H9 (cell line): ENCODE measurements around the gene JAK1. TPM values are rescaled to one million over a fixed set of nuclear protein-coding genes. Genes with fewer than 3 reads are reported as not detected.

Experiments used
- DNase-seq: peaks from one replicate; pipeline ENCODE4 v3.0.0-alpha.2; 2017
- H2AFZ ChIP-seq: one replicate; pipeline ENCODE4 v1.6.1; 2013; ENCODE audit warnings: mild to moderate bottlenecking, low read length, control low read depth, moderate library complexity
- H2AK5ac ChIP-seq: 2 replicates; pipeline ENCODE4 v1.6.1; 2013; ENCODE audit warnings: low read length, control low read depth, mixed read lengths; ENCODE audit not compliant: insufficient read length
- H2BK120ac ChIP-seq: one replicate; pipeline ENCODE4 v1.6.1; 2013; ENCODE audit warnings: low read depth, mild to moderate bottlenecking, low read length, control low read depth, inconsistent platforms; ENCODE audit not compliant: poor library complexity, severe bottlenecking
- H2BK12ac ChIP-seq: 2 replicates; pipeline ENCODE4 v1.6.1; 2013; ENCODE audit warnings: low read length, control low read depth, mixed read lengths, low read depth; ENCODE audit not compliant: insufficient read length
- H2BK15ac ChIP-seq: 2 replicates; pipeline ENCODE4 v1.6.1; 2013; ENCODE audit warnings: low read depth, low read length, control low read depth
- H2BK20ac ChIP-seq: one replicate; pipeline ENCODE4 v1.6.1; 2013; ENCODE audit warnings: low read depth, mild to moderate bottlenecking, low read length, control low read depth, inconsistent platforms; ENCODE audit not compliant: poor library complexity, severe bottlenecking
- H2BK5ac ChIP-seq: 2 replicates; pipeline ENCODE4 v1.6.1; 2013; ENCODE audit warnings: low read length, control low read depth, mixed read lengths; ENCODE audit not compliant: insufficient read length
- H3K14ac ChIP-seq: 2 replicates; pipeline ENCODE4 v1.6.1; 2013; ENCODE audit warnings: low read length, control low read depth; ENCODE audit not compliant: insufficient read depth
- H3K18ac ChIP-seq: 2 replicates; pipeline ENCODE4 v1.6.1; 2013; ENCODE audit warnings: low read depth, mild to moderate bottlenecking, mixed read lengths, low read length, control low read depth; ENCODE audit not compliant: insufficient read length
- H3K23ac ChIP-seq: 2 replicates; pipeline ENCODE4 v1.6.1; 2013; ENCODE audit warnings: low read length, control low read depth, mixed read lengths, low read depth; ENCODE audit not compliant: insufficient read length
- H3K23me2 ChIP-seq: 2 replicates; pipeline ENCODE4 v1.6.1; 2013; ENCODE audit warnings: low read depth, mild to moderate bottlenecking, mixed read lengths, low read length, control low read depth; ENCODE audit not compliant: insufficient read length, poor library complexity, severe bottlenecking
- H3K27ac ChIP-seq: 2 replicates; pipeline ENCODE4 v1.5.1; 2013; ENCODE audit warnings: low read length, control low read depth, mixed read lengths, low read depth; ENCODE audit not compliant: insufficient read length
- H3K27me3 ChIP-seq: 2 replicates; pipeline ENCODE4 v1.6.1; 2013; ENCODE audit warnings: low read length, control low read depth, inconsistent platforms; ENCODE audit not compliant: insufficient read depth
- H3K4ac ChIP-seq: 2 replicates; pipeline ENCODE4 v1.6.1; 2013; ENCODE audit warnings: low read depth, mild to moderate bottlenecking, control low read depth, inconsistent platforms, low read length, moderate library complexity
- H3K4me1 ChIP-seq: 2 replicates; pipeline ENCODE4 v1.6.1; 2013; ENCODE audit warnings: low read length, control low read depth, inconsistent platforms; ENCODE audit not compliant: insufficient read depth
- H3K4me2 ChIP-seq: 2 replicates; pipeline ENCODE4 v1.6.1; 2013; ENCODE audit warnings: low read length, control low read depth, mixed read lengths; ENCODE audit not compliant: insufficient read length, insufficient read depth
- H3K56ac ChIP-seq: 2 replicates; pipeline ENCODE4 v1.6.1; 2013; ENCODE audit warnings: low read depth, mild to moderate bottlenecking, mixed read lengths, low read length, control low read depth; ENCODE audit not compliant: insufficient read length
- H3K79me1 ChIP-seq: 2 replicates; pipeline ENCODE4 v1.6.1; 2013; ENCODE audit warnings: low read depth, mild to moderate bottlenecking, moderate library complexity, low read length, control low read depth, inconsistent platforms; ENCODE audit not compliant: insufficient read depth, poor library complexity, severe bottlenecking
- H3K79me2 ChIP-seq: 2 replicates; pipeline ENCODE4 v1.6.1; 2013; ENCODE audit warnings: low read length, control low read depth, inconsistent platforms; ENCODE audit not compliant: insufficient read depth
- H3K9ac ChIP-seq: 2 replicates; pipeline ENCODE4 v1.6.1; 2013; ENCODE audit warnings: low read length, control low read depth, mixed read lengths; ENCODE audit not compliant: insufficient read length; ENCODE audit errors: extremely low read depth
- H3K9me3 ChIP-seq: one replicate; pipeline ENCODE4 v1.6.1; 2013; ENCODE audit warnings: low read depth, low read length, inconsistent platforms; ENCODE audit not compliant: control insufficient read depth
- H3T11ph ChIP-seq: one replicate; pipeline ENCODE4 v1.6.1; 2013; ENCODE audit warnings: mild to moderate bottlenecking, low read length, control low read depth, inconsistent platforms
- H4K20me1 ChIP-seq: one replicate; pipeline ENCODE4 v1.6.1; 2013; ENCODE audit not compliant: control insufficient read depth, insufficient read length, insufficient read depth
- H4K5ac ChIP-seq: 2 replicates; pipeline ENCODE4 v1.6.1; 2013; ENCODE audit warnings: low read depth, mild to moderate bottlenecking, mixed read lengths, low read length, control low read depth; ENCODE audit not compliant: insufficient read length
- H4K8ac ChIP-seq: replicated peaks from 2 replicates; pipeline ENCODE4 v1.6.1; 2013; ENCODE audit warnings: low read length, control low read depth, mixed read lengths, low read depth; ENCODE audit not compliant: insufficient read length
- H4K91ac ChIP-seq: 2 replicates; pipeline ENCODE4 v1.6.1; 2013; ENCODE audit warnings: low read depth, mild to moderate bottlenecking, moderate library complexity, mixed read lengths, low read length, control low read depth; ENCODE audit not compliant: insufficient read length
- H3K27ac Mint-ChIP-seq, 3 experiments: 2 replicates in 2 of 3; 3 replicates in 1 of 3; pipeline ENCODE4 v1.8.0; 2020 to 2021; ENCODE audit warnings: mixed read lengths in 3 of 3, mild to moderate bottlenecking in 1 of 3, moderate library complexity in 1 of 3
- H3K27me3 Mint-ChIP-seq: 2 replicates; pipeline ENCODE4 v1.8.0; 2021; ENCODE audit warnings: low read depth, mild to moderate bottlenecking, moderate library complexity, mixed read lengths
- H3K36me3 Mint-ChIP-seq, 3 experiments: 2 replicates in 2 of 3; 3 replicates in 1 of 3; pipeline ENCODE4 v1.8.0; 2020 to 2021; ENCODE audit warnings: low read depth in 3 of 3, mixed read lengths in 3 of 3; ENCODE audit not compliant: insufficient read depth in 1 of 3
- H3K4me1 Mint-ChIP-seq, 2 experiments: 2 replicates each; pipeline ENCODE4 v1.8.0; 2020; ENCODE audit warnings: mixed read lengths in 2 of 2
- H3K4me3 Mint-ChIP-seq, 2 experiments: 2 replicates in 1 of 2; 3 replicates in 1 of 2; pipeline ENCODE4 v1.8.0; 2020 to 2021; ENCODE audit warnings: mild to moderate bottlenecking in 2 of 2, mixed read lengths in 2 of 2, moderate library complexity in 1 of 2
- H3K9me3 Mint-ChIP-seq, 2 experiments: 2 replicates in 1 of 2; 3 replicates in 1 of 2; pipeline ENCODE4 v1.8.0; 2020; ENCODE audit warnings: mild to moderate bottlenecking in 2 of 2, mixed read lengths in 2 of 2, moderate library complexity in 1 of 2
- WGBS: extraction: QIAGEN DNeasy Blood & Tissue Kit; methylation state at CpG from one replicate; pipeline ENCODE4 v1.1.7; 2013; ENCODE audit warnings: missing lambda C conversion rate, low lambda C conversion rate, mixed read lengths; ENCODE audit not compliant: insufficient read length; ENCODE audit errors: extremely low coverage; 5-methylcytosine and 5-hydroxymethylcytosine counted together
- total RNA-seq: library from RNA; stranded (reverse); gene quantifications from 2 replicates; pipeline ENCODE4 v1.2.1, GENCODE V29; 2021
- TF ChIP-seq, protein P1 (sequence below): fragments of 200-600 bp; sonication (generic); conservative IDR thresholded peaks from 3 replicates; pipeline ENCODE4 v1.8.0; 2021; ENCODE audit warnings: antibody characterized with exemption, mild to moderate bottlenecking

Gene JAK1
- total RNA-seq, 1 experiment from 2014 or later = 12.8 TPM

DNA sequence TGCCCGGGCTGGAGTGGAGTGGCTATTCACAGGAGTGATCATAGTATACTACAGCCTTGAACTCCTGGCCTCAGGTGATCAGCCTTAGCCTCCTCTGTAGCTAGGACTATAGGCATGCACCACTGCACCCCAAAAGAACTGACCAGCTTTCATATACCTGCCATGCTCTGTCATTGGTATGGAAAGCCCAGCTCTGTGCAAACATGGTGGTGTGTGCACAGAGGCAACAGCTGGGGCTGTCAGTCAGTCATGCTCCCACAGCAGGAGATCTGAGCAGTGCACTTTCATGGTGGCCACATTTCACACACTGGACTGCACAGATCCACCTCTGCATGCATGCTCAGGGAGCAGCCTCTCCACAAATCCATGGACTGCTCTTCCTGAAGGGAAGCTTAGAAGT is 8.8 kb upstream of the JAK1 start:
- no peak overlapping the region for H3K4me3 Mint-ChIP-seq
- no CpG with 5 or more reads among the region's 1 CpG for WGBS
- peaks cover 6 to 10% of the 10 kb centered on the region in 2 experiments for H3K4me1 Mint-ChIP-seq

More for the DNA sequence above, 8.8 kb upstream of the JAK1 start:
- Histone ChIP-seq H3K4ac (no peak overlapping the region), H3K27me3 (no peaks in the 10 kb centered on the region), H2BK15ac (no peak overlapping the region), H3K27ac (no peak overlapping the region), H2BK5ac (no peak overlapping the region), H2BK120ac (no peak overlapping the region), H3K14ac (no peak overlapping the region), H4K5ac (no peak overlapping the region), H3K23me2 (no peaks in the 10 kb centered on the region), H2AFZ (no peak overlapping the region), H3K4me2 (no peak overlapping the region), H3K23ac (no peak overlapping the region), H4K8ac (no peak overlapping the region), H3K18ac (no peak overlapping the region), H3K79me2 (no peaks in the 10 kb centered on the region), H3K9me3 (no peaks in the 10 kb centered on the region), H3T11ph (no peak overlapping the region), H3K79me1 (no peaks in the 10 kb centered on the region), H3K9ac (no peak overlapping the region), H2BK20ac (no peak overlapping the region), H4K20me1 (no peaks in the 10 kb centered on the region), H4K91ac (no peak overlapping the region), H2BK12ac (no peak overlapping the region), H3K4me1 (peaks cover 12% of the 10 kb centered on the region), H2AK5ac (no peak overlapping the region), H3K56ac (no peak overlapping the region)
- Mint-ChIP-seq H3K27ac (no peak overlapping the region), H3K9me3 (no peaks in the 10 kb centered on the region), H3K27me3 (no peaks in the 10 kb centered on the region; the same call in 1 of the 2 replicates), H3K36me3 (no peaks in the 10 kb centered on the region)
- TF ChIP-seq, protein P1, sequence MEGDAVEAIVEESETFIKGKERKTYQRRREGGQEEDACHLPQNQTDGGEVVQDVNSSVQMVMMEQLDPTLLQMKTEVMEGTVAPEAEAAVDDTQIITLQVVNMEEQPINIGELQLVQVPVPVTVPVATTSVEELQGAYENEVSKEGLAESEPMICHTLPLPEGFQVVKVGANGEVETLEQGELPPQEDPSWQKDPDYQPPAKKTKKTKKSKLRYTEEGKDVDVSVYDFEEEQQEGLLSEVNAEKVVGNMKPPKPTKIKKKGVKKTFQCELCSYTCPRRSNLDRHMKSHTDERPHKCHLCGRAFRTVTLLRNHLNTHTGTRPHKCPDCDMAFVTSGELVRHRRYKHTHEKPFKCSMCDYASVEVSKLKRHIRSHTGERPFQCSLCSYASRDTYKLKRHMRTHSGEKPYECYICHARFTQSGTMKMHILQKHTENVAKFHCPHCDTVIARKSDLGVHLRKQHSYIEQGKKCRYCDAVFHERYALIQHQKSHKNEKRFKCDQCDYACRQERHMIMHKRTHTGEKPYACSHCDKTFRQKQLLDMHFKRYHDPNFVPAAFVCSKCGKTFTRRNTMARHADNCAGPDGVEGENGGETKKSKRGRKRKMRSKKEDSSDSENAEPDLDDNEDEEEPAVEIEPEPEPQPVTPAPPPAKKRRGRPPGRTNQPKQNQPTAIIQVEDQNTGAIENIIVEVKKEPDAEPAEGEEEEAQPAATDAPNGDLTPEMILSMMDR = no peak
- no peak for DNase-seq
